Measurements from ENCODE around the gene BAHCC1. TPM values are rescaled to one million over a fixed set of nuclear protein-coding genes. Genes with fewer than 3 reads are reported as not detected.

Gene BAHCC1
- total and polyA plus RNA-seq, 2 of the 8 experiments (the other 6 are each of a cell fraction or from before 2014, with no cell fraction given) = 0.26 to 0.58 TPM

GRCh38 chr17:81399481-81400153 is 4.4 kb downstream of the BAHCC1 start:
- Histone ChIP-seq H3K79me1 (ENCODE audit: low read depth, low read length) (no peaks in the 10 kb centered on the region), H3K36me3 (ENCODE audit: control insufficient read depth in 2 of 4, insufficient read depth in 4 of 4, low read length in 3 of 4) (no peaks in the 10 kb centered on the region; a peak in 1 of 8 replicates), H2BK15ac (ENCODE audit: low read length) (no peak overlapping the region), H3K27ac (ENCODE audit: low read depth, low read length) (no peak overlapping the region), H3K79me2 (ENCODE audit: control insufficient read depth in 1 of 2, insufficient read depth in 2 of 2, low read length in 2 of 2) (no peaks in the 10 kb centered on the region), H3K4me2 (ENCODE audit: insufficient read depth in 1 of 2, low read depth in 2 of 2, low read length in 2 of 2) (peak overlapping the region; percentile 76 to 82), H4K20me1 (replicated peaks in 1 of 2; ENCODE audit: control insufficient read depth in 1 of 2, insufficient read depth in 2 of 2, low read length in 2 of 2) (no peaks in the 10 kb centered on the region), H3K18ac (ENCODE audit: extremely low read depth, low read length) (no peak overlapping the region; the same call in 1 of the 2 replicates), H2BK5ac (ENCODE audit: low read depth, low read length) (no peak overlapping the region), H3K4ac (replicated peaks; ENCODE audit: insufficient read length, low read depth, low read length) (no peak overlapping the region), H2BK12ac (ENCODE audit: low read depth, low read length) (no peak overlapping the region), H4K5ac (ENCODE audit: insufficient read length, low read depth, low read length) (no peak overlapping the region), H3K9ac (replicated peaks in 1 of 4; ENCODE audit: extremely low read depth in 1 of 4, low read depth in 3 of 4, low read length in 3 of 4) (no peak overlapping the region), H3K4me1 (replicated peaks in 1 of 4; ENCODE audit: control insufficient read depth in 3 of 4, insufficient read depth in 4 of 4, low read length in 3 of 4) (peaks cover 9 to 43% (median 28%) of the 10 kb centered on the region in 4 experiments), H3K23ac (ENCODE audit: insufficient read length) (no peak overlapping the region), H2BK120ac (replicated peaks; ENCODE audit: low read depth, low read length) (no peak overlapping the region), H2AK5ac (ENCODE audit: low read depth, low read length) (no peak overlapping the region), H3K14ac (ENCODE audit: insufficient read length) (no peak overlapping the region), H4K8ac (ENCODE audit: extremely low read depth, insufficient read depth, low read length) (no peak overlapping the region), H2AFZ (ENCODE audit: low read length) (no peak overlapping the region), H3K23me2 (ENCODE audit: low read depth, low read length) (peaks cover 25% of the 10 kb centered on the region), H3K4me3 (ENCODE audit: extremely low read depth in 1 of 4, insufficient read depth in 2 of 4, low read depth in 3 of 4, low read length in 4 of 4) (peak overlapping the region; percentile 27 to 56 (median 34); a peak in 6 of 8 replicates), H2BK20ac (ENCODE audit: low read length) (no peak overlapping the region), H3K27me3 (replicated peaks in 1 of 4; ENCODE audit: control insufficient read depth in 3 of 4, extremely low read depth in 1 of 4, insufficient read depth in 3 of 4, low read length in 3 of 4) (peaks cover 32 to 65% (median 52%) of the 10 kb centered on the region in 4 experiments), H3K9me3 (ENCODE audit: insufficient read depth in 2 of 2, low read depth in 1 of 2, low read length in 1 of 2) (no peaks in the 10 kb centered on the region), H4K91ac (replicated peaks; ENCODE audit: insufficient read length, low read length) (no peak overlapping the region), H3K56ac (replicated peaks; ENCODE audit: insufficient read length, low read depth, low read length) (no peak overlapping the region)
- FAIRE-seq (no peak), DNase-seq (ENCODE audit: low read depth in 1 of 2, low spot score in 2 of 2) (no peak)
- ChIA-PET CTCF (ENCODE audit: partially characterized antibody) (interaction anchor here (1.5 kb wide), 1 partner anchor 41 kb away, joined by 4 read pairs; no protein-coding TSS in a partner anchor), POLR2A (ENCODE audit: partially characterized antibody) (interaction anchor here (0.7 to 2.3 kb wide), 6 partner anchors 9 to 115 kb away, joined by 3 to 9 read pairs (median 3); no protein-coding TSS in a partner anchor)
- WGBS, 2 experiments (ENCODE audit: extremely low coverage in 1 of 2, insufficient coverage in 1 of 2, insufficient read length in 1 of 2, insufficient replicate concordance in 2 of 2, low coverage in 1 of 2, low lambda C conversion rate in 2 of 2, missing lambda C conversion rate in 1 of 2) = 1% methylated on average over 41 of the region's 95 CpGs; no CpG with 5 or more reads in 1 of the 2 experiments
- peak; percentile 39; the same call in 1 of the 2 replicates for TF ChIP-seq GABPA (IDR thresholded peaks at IDR 0.05; ENCODE audit: borderline replicate concordance, insufficient read depth, low read length)
- TF ChIP-seq JUND (IDR thresholded peaks at IDR 0.05; ENCODE audit: low read length) = no peak
- no peak for TF ChIP-seq NANOG (IDR thresholded peaks at IDR 0.05; ENCODE audit: insufficient read depth, low read depth, low read length, poor library complexity, severe bottlenecking)
- TF ChIP-seq BRCA1 (IDR thresholded peaks at IDR 0.05; ENCODE audit: low read depth, low read length) = no peak
- peak; percentile 18 for TF ChIP-seq EZH2 (IDR thresholded peaks at IDR 0.05; ENCODE audit: low read depth, low read length, severe bottlenecking)
- no peak for TF ChIP-seq POU5F1 (IDR thresholded peaks at IDR 0.05; ENCODE audit: low read depth, low read length)
- TF ChIP-seq CTBP2 (IDR thresholded peaks at IDR 0.05; ENCODE audit: borderline replicate concordance, insufficient read depth, insufficient read length, low read length) = peak; percentile 76
- 0 out of 2 replicates have a peak, but pooled peaks have one; percentile 52 for TF ChIP-seq RBBP5 (IDR thresholded peaks at IDR 0.05; ENCODE audit: borderline replicate concordance, low read depth, low read length)
- TF ChIP-seq TAF1 (IDR thresholded peaks at IDR 0.05; ENCODE audit: low read depth, low read length) = no peak
- no peak for TF ChIP-seq SP4 (IDR thresholded peaks at IDR 0.05; ENCODE audit: low read length)
- TF ChIP-seq SAP30 (IDR thresholded peaks at IDR 0.05; ENCODE audit: insufficient read depth, insufficient replicate concordance, low read length) = no peak
- no peak for TF ChIP-seq EGR1 (IDR thresholded peaks at IDR 0.05; ENCODE audit: borderline replicate concordance, low read depth, low read length)

All from H1 (cell line).